K562 (cell line): ENCODE data around the gene MTERF4. TPM values are rescaled to one million over a fixed set of nuclear protein-coding genes. Genes with fewer than 3 reads are reported as not detected.

Experiments
- HMG20B ChIP-seq: fragments of 250-450 bp; sonication (Bioruptor Pico); IDR thresholded peaks from 2 replicates; pipeline ENCODE4 v1.5.0; 2021; ENCODE audit warnings: mild to moderate bottlenecking
- NR2C2 ChIP-seq, 2 experiments: fragments of 200-800 bp in 1 of 2; sonication (Bioruptor generic) in 1 of 2; sonication (generic) in 1 of 2; formaldehyde crosslinking in 1 of 2; IDR thresholded peaks; 2 replicates each; pipeline versions ENCODE4 v1.6.1 to v1.8.0; 2016 to 2022; ENCODE audit warnings: mild to moderate bottlenecking in 1 of 2, missing compliant biosample characterization in 1 of 2, missing genetic modification characterization in 1 of 2, missing genetic modification reagents in 1 of 2
- SAP30 ChIP-seq: fragments of 200-600 bp; sonication (generic); IDR thresholded peaks from 2 replicates; pipeline ENCODE4 v1.6.1; 2012; ENCODE audit warnings: borderline replicate concordance, low read depth, mild to moderate bottlenecking, moderate library complexity, low read length, control low read depth, inconsistent platforms; ENCODE audit not compliant: insufficient read depth, poor library complexity, severe bottlenecking
- SMAD3 ChIP-seq: fragments of 450-650 bp; formaldehyde crosslinking; conservative IDR thresholded peaks from 2 replicates; pipeline ENCODE4 v1.4.0; 2020; ENCODE audit warnings: mild to moderate bottlenecking
- TEAD1 ChIP-seq, 2 experiments: fragments of 450-650 bp in 1 of 2; sonication (generic) in 1 of 2; formaldehyde crosslinking; IDR thresholded peaks; 2 replicates each; pipeline versions ENCODE4 v1.4.0 to v1.8.0; 2020 to 2022; ENCODE audit warnings: mild to moderate bottlenecking in 2 of 2, missing genetic modification reagents in 1 of 2
- ZFP36 ChIP-seq: fragments of 150-350 bp; IDR thresholded peaks from 2 replicates; pipeline ENCODE4 v1.6.1; 2018; ENCODE audit warnings: low read length, low read depth; ENCODE audit not compliant: partially characterized antibody
- ZFX ChIP-seq: sonication (generic); formaldehyde crosslinking; IDR thresholded peaks from 2 replicates; pipeline ENCODE4 v1.8.0; 2022; ENCODE audit warnings: mild to moderate bottlenecking, missing genetic modification reagents, moderate library complexity
- ZNF785 ChIP-seq: fragments of 250-450 bp; sonication (Bioruptor Pico); IDR thresholded peaks from 2 replicates; pipeline ENCODE4 v1.4.0; 2020; ENCODE audit warnings: mild to moderate bottlenecking
- polyA plus RNA-seq, 8 experiments: library from polyadenylated mRNA; depleted of rRNA in 4 of 8; stranded (reverse) in 5 of 8; unstranded in 3 of 8; fragments of >200 nt; fragmentation: Nextera tagmentation in 2 of 8; fragmentation: Illumina TruSeq in 1 of 8; extraction: Ambion mirVana in 2 of 8; extraction: Trizol in 1 of 8; gene quantifications; 2 replicates each; pipeline versions ENCODE4 v1.2.1 to v1.2.3, GENCODE V29; 2011 to 2014; ENCODE audit warnings: inconsistent platforms in 1 of 8, missing spikeins in 1 of 8
- total RNA-seq, 7 experiments: library from RNA; depleted of rRNA in 6 of 7; stranded (reverse); fragments of >200 nt in 6 of 7; fragmentation: Illumina TruSeq in 2 of 7; extraction: Trizol in 2 of 7; gene quantifications; 2 replicates each; pipeline versions ENCODE4 v1.2.1 to v1.2.3, GENCODE V29; 2011 to 2021; ENCODE audit warnings: low replicate concordance in 1 of 7
- TF ChIP-seq, protein P1 (sequence below): sonication (generic); formaldehyde crosslinking; IDR thresholded peaks from 2 replicates; pipeline ENCODE4 v1.8.1; 2023; ENCODE audit warnings: missing genetic modification reagents, mild to moderate bottlenecking, borderline replicate concordance
- TF ChIP-seq, protein P2 (sequence below): sonication (generic); formaldehyde crosslinking; IDR thresholded peaks from 2 replicates; pipeline ENCODE4 v1.8.1; 2023; ENCODE audit warnings: mild to moderate bottlenecking, missing genetic modification reagents
- TF ChIP-seq, protein P3 (sequence below): fragments of 450-650 bp; conservative IDR thresholded peaks from 2 replicates; pipeline ENCODE4 v1.6.1; 2016; ENCODE audit warnings: missing genetic modification characterization, low read depth, mild to moderate bottlenecking, control low read depth, missing compliant biosample characterization
- TF ChIP-seq, protein P4 (sequence below): fragments of 250-450 bp; sonication (Bioruptor Pico); IDR thresholded peaks from 2 replicates; pipeline ENCODE4 v1.8.0; 2022; ENCODE audit warnings: moderate library complexity, mild to moderate bottlenecking, inconsistent platforms
- TF ChIP-seq, protein P5 (sequence below): fragments of 250-450 bp; sonication (Bioruptor Pico); IDR thresholded peaks from 2 replicates; pipeline ENCODE4 v1.4.0; 2020; ENCODE audit warnings: borderline replicate concordance

The MTERF4 gene
- total and polyA plus RNA-seq, 9 of the 15 experiments (the other 6 are each of a cell fraction or from before 2014, with no cell fraction given): 15.3 to 29.6 (median 21.2) TPM

DNA sequence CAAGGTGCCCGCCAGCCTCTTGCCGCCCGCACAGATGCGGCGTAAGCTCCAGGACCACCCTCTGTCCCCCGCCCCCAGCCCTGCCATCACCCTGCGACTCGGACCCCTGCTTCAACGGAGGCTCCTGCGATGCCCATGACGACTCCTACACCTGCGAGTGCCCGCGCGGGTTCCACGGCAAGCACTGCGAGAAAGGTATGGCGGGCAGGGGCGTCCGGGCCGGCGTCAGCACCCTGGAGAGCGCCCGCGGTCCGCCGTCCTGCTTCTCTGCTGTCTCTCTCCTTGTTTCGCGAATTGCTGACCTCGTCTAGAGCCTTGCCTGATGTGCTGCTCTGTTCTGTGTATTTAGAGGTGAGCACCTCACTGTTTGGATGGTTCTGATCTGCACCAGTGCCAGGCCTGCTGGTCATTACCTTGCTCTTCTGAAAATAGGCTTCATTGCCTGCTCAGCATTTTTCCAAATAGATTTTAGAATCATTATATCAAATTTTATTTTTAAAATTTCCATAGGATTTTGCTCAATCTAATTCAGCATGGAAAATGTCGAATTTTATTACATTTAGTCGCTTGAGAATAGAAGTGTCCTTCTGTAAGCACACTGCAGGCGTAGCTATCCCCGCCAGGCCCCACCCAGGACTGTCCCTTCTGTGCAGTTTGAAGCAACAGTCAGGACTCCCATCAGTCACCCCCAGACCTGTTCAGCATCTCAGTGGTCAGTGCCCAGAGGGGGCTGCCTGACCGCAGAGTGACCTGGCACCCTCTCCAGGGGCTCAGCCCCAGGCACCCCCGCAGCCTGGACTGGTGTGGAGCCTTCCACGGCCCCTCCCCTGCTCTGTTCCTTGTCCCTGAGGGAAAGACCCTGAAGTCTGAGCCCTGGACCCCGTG lies 52.1 kb downstream of the MTERF4 start (continued):
- TF ChIP-seq, protein P1, sequence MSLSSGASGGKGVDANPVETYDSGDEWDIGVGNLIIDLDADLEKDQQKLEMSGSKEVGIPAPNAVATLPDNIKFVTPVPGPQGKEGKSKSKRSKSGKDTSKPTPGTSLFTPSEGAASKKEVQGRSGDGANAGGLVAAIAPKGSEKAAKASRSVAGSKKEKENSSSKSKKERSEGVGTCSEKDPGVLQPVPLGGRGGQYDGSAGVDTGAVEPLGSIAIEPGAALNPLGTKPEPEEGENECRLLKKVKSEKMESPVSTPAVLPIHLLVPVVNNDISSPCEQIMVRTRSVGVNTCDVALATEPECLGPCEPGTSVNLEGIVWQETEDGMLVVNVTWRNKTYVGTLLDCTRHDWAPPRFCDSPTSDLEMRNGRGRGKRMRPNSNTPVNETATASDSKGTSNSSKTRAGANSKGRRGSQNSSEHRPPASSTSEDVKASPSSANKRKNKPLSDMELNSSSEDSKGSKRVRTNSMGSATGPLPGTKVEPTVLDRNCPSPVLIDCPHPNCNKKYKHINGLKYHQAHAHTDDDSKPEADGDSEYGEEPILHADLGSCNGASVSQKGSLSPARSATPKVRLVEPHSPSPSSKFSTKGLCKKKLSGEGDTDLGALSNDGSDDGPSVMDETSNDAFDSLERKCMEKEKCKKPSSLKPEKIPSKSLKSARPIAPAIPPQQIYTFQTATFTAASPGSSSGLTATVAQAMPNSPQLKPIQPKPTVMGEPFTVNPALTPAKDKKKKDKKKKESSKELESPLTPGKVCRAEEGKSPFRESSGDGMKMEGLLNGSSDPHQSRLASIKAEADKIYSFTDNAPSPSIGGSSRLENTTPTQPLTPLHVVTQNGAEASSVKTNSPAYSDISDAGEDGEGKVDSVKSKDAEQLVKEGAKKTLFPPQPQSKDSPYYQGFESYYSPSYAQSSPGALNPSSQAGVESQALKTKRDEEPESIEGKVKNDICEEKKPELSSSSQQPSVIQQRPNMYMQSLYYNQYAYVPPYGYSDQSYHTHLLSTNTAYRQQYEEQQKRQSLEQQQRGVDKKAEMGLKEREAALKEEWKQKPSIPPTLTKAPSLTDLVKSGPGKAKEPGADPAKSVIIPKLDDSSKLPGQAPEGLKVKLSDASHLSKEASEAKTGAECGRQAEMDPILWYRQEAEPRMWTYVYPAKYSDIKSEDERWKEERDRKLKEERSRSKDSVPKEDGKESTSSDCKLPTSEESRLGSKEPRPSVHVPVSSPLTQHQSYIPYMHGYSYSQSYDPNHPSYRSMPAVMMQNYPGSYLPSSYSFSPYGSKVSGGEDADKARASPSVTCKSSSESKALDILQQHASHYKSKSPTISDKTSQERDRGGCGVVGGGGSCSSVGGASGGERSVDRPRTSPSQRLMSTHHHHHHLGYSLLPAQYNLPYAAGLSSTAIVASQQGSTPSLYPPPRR (CRISPR knock-in tag): peak; percentile 65; the same call in 1 of the 2 replicates
- TF ChIP-seq, protein P2, sequence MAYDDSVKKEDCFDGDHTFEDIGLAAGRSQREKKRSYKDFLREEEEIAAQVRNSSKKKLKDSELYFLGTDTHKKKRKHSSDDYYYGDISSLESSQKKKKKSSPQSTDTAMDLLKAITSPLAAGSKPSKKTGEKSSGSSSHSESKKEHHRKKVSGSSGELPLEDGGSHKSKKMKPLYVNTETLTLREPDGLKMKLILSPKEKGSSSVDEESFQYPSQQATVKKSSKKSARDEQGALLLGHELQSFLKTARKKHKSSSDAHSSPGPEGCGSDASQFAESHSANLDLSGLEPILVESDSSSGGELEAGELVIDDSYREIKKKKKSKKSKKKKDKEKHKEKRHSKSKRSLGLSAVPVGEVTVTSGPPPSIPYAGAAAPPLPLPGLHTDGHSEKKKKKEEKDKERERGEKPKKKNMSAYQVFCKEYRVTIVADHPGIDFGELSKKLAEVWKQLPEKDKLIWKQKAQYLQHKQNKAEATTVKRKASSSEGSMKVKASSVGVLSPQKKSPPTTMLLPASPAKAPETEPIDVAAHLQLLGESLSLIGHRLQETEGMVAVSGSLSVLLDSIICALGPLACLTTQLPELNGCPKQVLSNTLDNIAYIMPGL (CRISPR knock-in tag): no peak
- no peak for TF ChIP-seq ZNF785 (CRISPR knock-in tag)
- peak in 1 of 2 experiments; percentile 41; a peak in 1 of 4 replicates for TF ChIP-seq TEAD1 (CRISPR knock-in tag; IDR thresholded peaks at IDR 0.05)
- peak; percentile 50 for TF ChIP-seq SAP30
- no peak for TF ChIP-seq ZFX
- no peak for TF ChIP-seq SMAD3 (CRISPR knock-in tag)
- TF ChIP-seq ZFP36: no peak
- no peak for TF ChIP-seq HMG20B (CRISPR knock-in tag)
- TF ChIP-seq, protein P3, sequence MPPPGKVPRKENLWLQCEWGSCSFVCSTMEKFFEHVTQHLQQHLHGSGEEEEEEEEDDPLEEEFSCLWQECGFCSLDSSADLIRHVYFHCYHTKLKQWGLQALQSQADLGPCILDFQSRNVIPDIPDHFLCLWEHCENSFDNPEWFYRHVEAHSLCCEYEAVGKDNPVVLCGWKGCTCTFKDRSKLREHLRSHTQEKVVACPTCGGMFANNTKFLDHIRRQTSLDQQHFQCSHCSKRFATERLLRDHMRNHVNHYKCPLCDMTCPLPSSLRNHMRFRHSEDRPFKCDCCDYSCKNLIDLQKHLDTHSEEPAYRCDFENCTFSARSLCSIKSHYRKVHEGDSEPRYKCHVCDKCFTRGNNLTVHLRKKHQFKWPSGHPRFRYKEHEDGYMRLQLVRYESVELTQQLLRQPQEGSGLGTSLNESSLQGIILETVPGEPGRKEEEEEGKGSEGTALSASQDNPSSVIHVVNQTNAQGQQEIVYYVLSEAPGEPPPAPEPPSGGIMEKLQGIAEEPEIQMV: peak; percentile 84
- TF ChIP-seq, protein P4, sequence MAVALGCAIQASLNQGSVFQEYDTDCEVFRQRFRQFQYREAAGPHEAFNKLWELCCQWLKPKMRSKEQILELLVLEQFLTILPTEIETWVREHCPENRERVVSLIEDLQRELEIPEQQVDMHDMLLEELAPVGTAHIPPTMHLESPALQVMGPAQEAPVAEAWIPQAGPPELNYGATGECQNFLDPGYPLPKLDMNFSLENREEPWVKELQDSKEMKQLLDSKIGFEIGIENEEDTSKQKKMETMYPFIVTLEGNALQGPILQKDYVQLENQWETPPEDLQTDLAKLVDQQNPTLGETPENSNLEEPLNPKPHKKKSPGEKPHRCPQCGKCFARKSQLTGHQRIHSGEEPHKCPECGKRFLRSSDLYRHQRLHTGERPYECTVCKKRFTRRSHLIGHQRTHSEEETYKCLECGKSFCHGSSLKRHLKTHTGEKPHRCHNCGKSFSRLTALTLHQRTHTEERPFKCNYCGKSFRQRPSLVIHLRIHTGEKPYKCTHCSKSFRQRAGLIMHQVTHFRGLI: no peak
- TF ChIP-seq, protein P5, sequence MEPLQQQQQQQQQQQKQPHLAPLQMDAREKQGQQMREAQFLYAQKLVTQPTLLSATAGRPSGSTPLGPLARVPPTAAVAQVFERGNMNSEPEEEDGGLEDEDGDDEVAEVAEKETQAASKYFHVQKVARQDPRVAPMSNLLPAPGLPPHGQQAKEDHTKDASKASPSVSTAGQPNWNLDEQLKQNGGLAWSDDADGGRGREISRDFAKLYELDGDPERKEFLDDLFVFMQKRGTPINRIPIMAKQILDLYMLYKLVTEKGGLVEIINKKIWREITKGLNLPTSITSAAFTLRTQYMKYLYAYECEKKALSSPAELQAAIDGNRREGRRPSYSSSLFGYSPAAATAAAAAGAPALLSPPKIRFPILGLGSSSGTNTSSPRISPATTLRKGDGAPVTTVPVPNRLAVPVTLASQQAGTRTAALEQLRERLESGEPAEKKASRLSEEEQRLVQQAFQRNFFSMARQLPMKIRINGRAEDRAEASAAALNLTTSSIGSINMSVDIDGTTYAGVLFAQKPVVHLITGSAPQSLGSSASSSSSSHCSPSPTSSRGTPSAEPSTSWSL (CRISPR knock-in tag): no peak
- 0 out of 2 replicates have a peak, but pooled peaks have one; percentile 47 for TF ChIP-seq NR2C2 (CRISPR knock-in tag; IDR thresholded peaks at IDR 0.05)
- no peak for TF ChIP-seq NR2C2 (tag; IDR thresholded peaks at IDR 0.05)
